AG08395 (cell line): ENCODE results near the gene SPINT4.
A peak's percentile ranks its signal among the peaks of the same experiment; 100 is the strongest.
"Not testable (repeated sequence)": the region's sequence is repeated elsewhere in the genome, so short reads cannot be mapped to it uniquely, and the experiment has no call there.

Experiments used
- DNase-seq: peaks from one replicate; pipeline ENCODE4 v3.0.0; 2012; ENCODE audit warnings: mixed read lengths, low spot score

SPINT4 gene

GRCh38 chr20:45722047-45722446 is at the start of gene SPINT4:
Gene SPINT4, plus strand, starts transcription at chr20:45722347. Its CDS starts 21 bp downstream, at chr20:45722368.
- no peak for DNase-seq

GRCh38 chr20:45672765-45673164 is 49.4 kb upstream of the SPINT4 start:
- DNase-seq, result no peak

- DNase-seq, result no peak
These were observed 42.5 kb upstream of the SPINT4 start for GRCh38 chr20:45679650-45680049.

- peak; percentile 10 for DNase-seq
These were observed 36.3 kb upstream of the SPINT4 start for GRCh38 chr20:45685896-45686295.

GRCh38 chr20:45693346-45693745 is 28.8 kb upstream of the SPINT4 start:
- not testable (repeated sequence) for DNase-seq

DNA sequence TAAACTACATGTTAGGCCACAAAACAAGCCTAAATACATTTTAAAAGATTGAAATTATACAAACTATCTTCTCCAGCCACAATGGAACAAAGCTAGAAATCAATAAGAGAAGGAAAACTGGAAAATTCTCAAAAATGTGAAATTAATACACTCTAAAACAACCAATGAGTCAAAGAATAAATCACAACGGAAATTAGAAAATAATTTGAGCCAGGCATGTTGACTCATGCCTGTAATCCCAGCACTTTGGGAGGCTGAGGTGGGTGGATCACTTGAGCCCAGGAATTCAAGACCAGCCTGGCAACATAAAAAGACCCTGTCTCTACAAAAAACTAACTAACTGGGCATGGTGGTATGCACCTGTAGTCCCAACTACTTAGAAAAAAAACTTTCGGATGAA is 26.7 kb upstream of the SPINT4 start:
- DNase-seq, result no peak

DNA sequence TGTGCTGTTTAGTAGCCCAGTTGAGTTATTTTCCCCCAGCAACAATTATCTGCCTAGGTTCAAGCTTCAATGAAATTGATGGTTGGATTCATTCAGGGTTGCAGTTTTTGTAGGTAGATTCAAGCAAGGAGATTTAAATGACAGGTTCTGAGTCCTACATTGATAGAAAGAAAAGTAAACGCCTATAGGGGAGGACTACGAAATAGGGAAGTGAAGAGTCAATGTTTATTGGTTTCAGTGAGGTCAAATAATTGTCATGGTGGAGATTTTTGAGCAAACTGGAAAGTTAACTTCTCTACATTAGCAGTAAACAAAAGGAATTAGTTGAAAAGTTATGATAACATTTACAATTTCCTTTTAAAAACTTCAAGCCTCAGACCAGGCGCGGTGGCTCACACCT is 21.0 kb upstream of the SPINT4 start:
- no peak for DNase-seq

- no peak for DNase-seq
These were observed 20.3 kb upstream of the SPINT4 start, which contains the start of gene WFDC13 for GRCh38 chr20:45701873-45702272. Gene WFDC13, plus strand, starts transcription at chr20:45702038. Its CDS starts 86 bp downstream, at chr20:45702124.

DNA sequence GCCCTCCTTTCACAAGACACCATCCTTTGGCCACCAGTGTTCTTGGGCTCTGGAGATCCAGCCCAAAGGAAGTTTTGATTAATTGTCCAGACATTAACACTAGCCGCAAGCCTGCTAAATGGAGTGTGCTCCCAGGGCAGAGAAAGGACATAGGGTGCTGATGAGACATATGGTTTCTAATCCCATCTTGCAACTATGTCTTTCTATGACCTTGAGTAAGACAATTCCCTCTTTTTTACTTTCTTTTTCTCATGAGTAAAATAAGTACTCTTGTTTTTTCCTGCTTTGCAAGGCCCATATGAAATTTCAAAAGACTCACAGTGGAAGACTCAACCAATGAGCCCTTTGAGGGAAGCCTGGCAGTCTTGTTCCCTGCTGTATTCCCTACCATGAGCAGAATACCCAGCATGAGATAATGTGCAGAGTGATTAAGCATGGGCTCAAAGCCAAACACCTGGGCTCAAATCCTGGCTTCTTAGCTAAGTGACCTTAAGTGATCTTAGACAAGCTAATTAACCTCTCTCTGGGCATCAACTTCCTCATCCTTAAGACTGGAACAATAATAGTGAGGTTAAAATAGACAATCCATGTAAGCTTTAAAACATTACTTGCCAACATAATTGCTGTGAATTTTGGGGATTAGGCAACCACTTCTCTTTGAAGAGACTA is 17.0 kb upstream of the SPINT4 start, which contains the start of gene WFDC10B:
TSS of gene WFDC10B (minus strand) at position 51 of the 669 bp plus-strand sequence. CDS start 19,027 bp downstream, outside the sequence.
- no peak for DNase-seq

- not testable (repeated sequence) for DNase-seq
These were observed 5.9 kb upstream of the SPINT4 start for GRCh38 chr20:45716141-45716688.

GRCh38 chr20:45725134-45725533 is 3.0 kb downstream of the SPINT4 start:
- no peak for DNase-seq

- DNase-seq, result no peak
These were observed 4.9 kb downstream of the SPINT4 start for GRCh38 chr20:45727044-45727443.

GRCh38 chr20:45732199-45732598 is 10.1 kb downstream of the SPINT4 start:
- DNase-seq, result no peak

- no peak for DNase-seq
These were observed 13.4 kb downstream of the SPINT4 start for GRCh38 chr20:45735552-45735951.

- no peak for DNase-seq
These were observed 13.8 kb downstream of the SPINT4 start for GRCh38 chr20:45735988-45736387.

DNA sequence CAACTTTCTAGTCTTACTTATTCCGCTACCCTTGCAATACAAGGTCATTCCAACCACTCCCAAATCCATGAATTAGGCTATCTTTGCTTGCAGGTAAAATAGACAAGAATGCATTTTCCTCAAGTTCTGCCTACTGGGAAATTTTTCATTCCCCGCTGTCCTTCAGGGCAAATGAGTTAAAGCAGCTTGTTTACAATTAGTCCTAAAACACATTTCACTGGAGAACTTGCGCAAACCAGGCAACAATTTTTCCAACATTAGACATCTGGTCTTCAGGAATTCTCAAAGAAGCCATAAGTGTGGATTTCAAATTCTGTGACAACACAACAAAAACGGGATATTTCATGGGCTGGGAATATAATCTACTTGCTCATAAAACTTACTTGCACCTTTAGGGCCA is 20.4 kb downstream of the SPINT4 start:
- DNase-seq, result no peak

- no peak for DNase-seq
These were observed 22.9 kb downstream of the SPINT4 start for GRCh38 chr20:45745015-45745414.

- DNase-seq, result no peak
These were observed 29.6 kb downstream of the SPINT4 start for GRCh38 chr20:45751721-45752120.

- DNase-seq, result no peak
These were observed 30.6 kb downstream of the SPINT4 start for GRCh38 chr20:45752746-45753145.

DNA sequence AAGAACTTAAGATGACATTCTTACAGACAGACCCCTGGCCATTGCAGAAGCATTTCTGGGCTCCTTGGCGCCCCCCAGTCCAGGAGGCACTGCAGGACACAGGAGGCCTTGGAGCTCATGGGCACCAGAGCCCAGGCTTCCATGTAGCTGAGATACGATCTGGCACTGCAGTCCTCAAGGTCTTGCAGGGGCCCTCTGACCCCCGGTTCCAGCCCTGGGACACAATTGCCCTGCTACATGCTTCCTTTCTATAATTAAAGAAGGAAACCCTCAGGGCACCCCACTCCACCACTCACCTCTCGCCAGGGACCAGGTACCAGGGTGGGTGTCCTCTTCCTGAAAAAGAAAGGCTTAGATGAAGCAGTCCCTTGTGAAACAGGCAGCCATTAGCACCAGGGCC is 35.9 kb downstream of the SPINT4 start:
- DNase-seq, result no peak

GRCh38 chr20:45759921-45760320 is 37.8 kb downstream of the SPINT4 start:
- not testable (repeated sequence) for DNase-seq

DNA sequence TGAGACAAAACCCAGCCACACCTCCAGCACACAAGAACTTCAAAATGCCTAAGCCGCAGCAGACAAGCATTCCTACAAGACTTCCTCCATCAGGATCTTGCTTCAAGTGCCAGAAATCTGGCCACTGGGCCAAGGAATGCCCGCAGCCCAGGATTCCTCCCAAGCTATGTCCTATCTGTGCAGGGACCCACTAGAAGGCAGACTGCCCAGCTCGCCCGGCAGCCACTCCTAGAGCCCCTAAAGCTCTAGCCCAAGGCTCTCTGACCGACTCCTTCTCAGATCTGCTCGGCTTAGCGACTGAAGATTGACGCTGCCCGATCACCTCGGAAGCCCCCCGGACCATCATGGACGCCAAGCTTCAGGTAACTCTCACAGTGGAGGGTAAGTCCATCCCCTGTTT is 39.8 kb downstream of the SPINT4 start:
- not testable (repeated sequence) for DNase-seq

DNA sequence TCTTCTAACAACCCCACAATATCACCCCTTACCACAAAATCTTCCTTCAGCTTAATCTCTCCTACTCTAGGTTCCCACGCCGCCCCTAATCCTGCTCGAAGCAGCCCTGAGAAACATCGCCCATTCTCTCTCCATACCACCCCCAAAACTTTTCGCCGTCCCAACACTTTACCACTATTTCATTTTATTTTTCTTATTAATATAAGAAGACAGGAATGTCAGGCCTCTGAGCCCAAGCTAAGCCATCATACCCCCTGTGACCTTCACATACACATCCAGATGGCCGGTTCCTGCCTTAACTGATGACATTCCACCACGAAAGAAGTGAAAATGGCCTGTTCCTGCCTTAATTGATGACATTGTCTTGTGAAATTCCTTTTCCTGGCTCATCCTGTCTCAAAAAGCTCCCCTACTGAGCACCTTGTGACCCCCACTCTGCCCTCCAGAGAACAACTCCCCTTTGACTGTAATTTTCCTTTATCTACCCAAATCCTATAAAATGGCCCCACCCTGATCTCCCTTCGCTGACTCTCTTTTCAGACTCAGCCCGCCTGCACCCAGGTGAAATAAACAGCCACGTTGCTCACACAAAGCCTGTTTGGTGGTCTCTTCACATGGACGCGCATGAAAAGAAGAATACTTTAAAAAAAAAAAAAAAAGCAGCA is 42.6 kb downstream of the SPINT4 start:
- DNase-seq, result not testable (repeated sequence)
